Mesenchymal stem cell (in vitro differentiated cells and primary cell): ENCODE data around the gene CDKN2A.

ENCODE experiments used
- DNase-seq: peaks from one replicate; pipeline ENCODE4 v3.0.0-alpha.2; 2013
- H2AFZ ChIP-seq: one replicate; pipeline ENCODE4 v1.6.1; 2013; ENCODE audit warnings: low read depth, mild to moderate bottlenecking, control low read depth, inconsistent platforms, low read length, moderate library complexity
- H2AK5ac ChIP-seq: 2 replicates; pipeline ENCODE4 v1.6.1; 2013; ENCODE audit warnings: low read length, moderate library complexity, mild to moderate bottlenecking, inconsistent platforms; ENCODE audit not compliant: severe bottlenecking
- H2BK120ac ChIP-seq: one replicate; pipeline ENCODE4 v1.6.1; 2013; ENCODE audit warnings: low read depth, mild to moderate bottlenecking, inconsistent platforms, low read length, moderate library complexity
- H2BK12ac ChIP-seq, 2 experiments: one replicate each; pipeline ENCODE4 v1.6.1; 2013; ENCODE audit warnings: inconsistent platforms in 2 of 2, low read length in 2 of 2, mild to moderate bottlenecking in 2 of 2, moderate library complexity in 2 of 2, control low read depth in 1 of 2
- H2BK15ac ChIP-seq: one replicate; pipeline ENCODE4 v1.6.1; 2013; ENCODE audit warnings: mild to moderate bottlenecking, low read depth, inconsistent platforms; ENCODE audit not compliant: poor library complexity, severe bottlenecking
- H2BK5ac ChIP-seq: 2 replicates; pipeline ENCODE4 v1.6.1; 2013; ENCODE audit warnings: low read depth, mild to moderate bottlenecking, low read length, control low read depth, inconsistent platforms; ENCODE audit not compliant: poor library complexity, severe bottlenecking
- H3K14ac ChIP-seq, 2 experiments: one replicate each; pipeline ENCODE4 v1.6.1; 2013; ENCODE audit warnings: inconsistent platforms in 2 of 2, low read length in 2 of 2, control low read depth in 1 of 2, mild to moderate bottlenecking in 1 of 2, moderate library complexity in 1 of 2
- H3K18ac ChIP-seq, 2 experiments: one replicate each; pipeline ENCODE4 v1.6.1; 2013; ENCODE audit warnings: inconsistent platforms in 2 of 2, low read length in 2 of 2, control low read depth in 1 of 2, low read depth in 1 of 2, mild to moderate bottlenecking in 1 of 2
- H3K23ac ChIP-seq, 2 experiments: one replicate each; pipeline ENCODE4 v1.6.1; 2013; ENCODE audit warnings: inconsistent platforms in 2 of 2, low read length in 2 of 2, mild to moderate bottlenecking in 2 of 2, moderate library complexity in 2 of 2, control low read depth in 1 of 2
- H3K27ac ChIP-seq: 2 replicates; pipeline ENCODE4 v1.5.1; 2013; ENCODE audit warnings: mild to moderate bottlenecking, moderate library complexity, low read length, control low read depth, inconsistent platforms; ENCODE audit not compliant: poor library complexity, severe bottlenecking
- H3K27me3 ChIP-seq, 2 experiments: 2 replicates each; pipeline versions ENCODE4 v1.6.1 to v1.7.0; 2013; ENCODE audit warnings: low read length in 2 of 2, mild to moderate bottlenecking in 2 of 2, moderate library complexity in 2 of 2, control low read depth in 1 of 2, inconsistent platforms in 1 of 2; ENCODE audit not compliant: control insufficient read depth in 1 of 2, insufficient read depth in 1 of 2
- H3K36me3 ChIP-seq, 2 experiments: 2 replicates each; pipeline versions ENCODE4 v1.6.1 to v1.7.0; 2013; ENCODE audit warnings: low read length in 2 of 2, control low read depth in 1 of 2, inconsistent platforms in 1 of 2, low read depth in 1 of 2, mild to moderate bottlenecking in 1 of 2; ENCODE audit not compliant: insufficient read depth in 2 of 2, control insufficient read depth in 1 of 2
- H3K4ac ChIP-seq, 2 experiments: one replicate each; pipeline ENCODE4 v1.6.1; 2013; ENCODE audit warnings: inconsistent platforms in 2 of 2, low read length in 2 of 2, mild to moderate bottlenecking in 2 of 2, moderate library complexity in 2 of 2, control low read depth in 1 of 2, low read depth in 1 of 2
- H3K4me1 ChIP-seq: 2 replicates; pipeline ENCODE4 v1.6.1; 2013; ENCODE audit warnings: low read depth, low read length, control low read depth; ENCODE audit not compliant: control insufficient read depth, insufficient read depth
- H3K4me2 ChIP-seq: 2 replicates; pipeline ENCODE4 v1.6.1; 2013; ENCODE audit warnings: low read length, mild to moderate bottlenecking, inconsistent platforms; ENCODE audit not compliant: poor library complexity, severe bottlenecking
- H3K4me3 ChIP-seq, 2 experiments: 2 replicates each; pipeline versions ENCODE4 v1.5.1 to v1.7.0; 2013; ENCODE audit warnings: low read length in 2 of 2, mild to moderate bottlenecking in 2 of 2, control low read depth in 1 of 2, low read depth in 1 of 2; ENCODE audit not compliant: insufficient read depth in 1 of 2
- H3K79me1 ChIP-seq: replicated peaks from 2 replicates; pipeline ENCODE4 v1.6.1; 2013; ENCODE audit warnings: mild to moderate bottlenecking, control low read depth, low read length, inconsistent platforms; ENCODE audit not compliant: poor library complexity, severe bottlenecking
- H3K9ac ChIP-seq: 2 replicates; pipeline ENCODE4 v1.7.0; 2013; ENCODE audit warnings: mild to moderate bottlenecking, low read length, moderate library complexity
- H3K9me3 ChIP-seq: 2 replicates; pipeline ENCODE4 v1.7.0; 2013; ENCODE audit warnings: mild to moderate bottlenecking, low read length; ENCODE audit not compliant: control insufficient read depth
- H4K8ac ChIP-seq: one replicate; pipeline ENCODE4 v1.6.1; 2013; ENCODE audit warnings: inconsistent platforms, mild to moderate bottlenecking, low read length, moderate library complexity
- H4K91ac ChIP-seq: one replicate; pipeline ENCODE4 v1.6.1; 2013; ENCODE audit warnings: mild to moderate bottlenecking, low read length, inconsistent platforms
- WGBS: methylation state at CpG from one replicate; pipeline ENCODE4 v1.1.7; 2013; ENCODE audit warnings: mixed read lengths; 5-methylcytosine and 5-hydroxymethylcytosine counted together

CDKN2A gene

DNA sequence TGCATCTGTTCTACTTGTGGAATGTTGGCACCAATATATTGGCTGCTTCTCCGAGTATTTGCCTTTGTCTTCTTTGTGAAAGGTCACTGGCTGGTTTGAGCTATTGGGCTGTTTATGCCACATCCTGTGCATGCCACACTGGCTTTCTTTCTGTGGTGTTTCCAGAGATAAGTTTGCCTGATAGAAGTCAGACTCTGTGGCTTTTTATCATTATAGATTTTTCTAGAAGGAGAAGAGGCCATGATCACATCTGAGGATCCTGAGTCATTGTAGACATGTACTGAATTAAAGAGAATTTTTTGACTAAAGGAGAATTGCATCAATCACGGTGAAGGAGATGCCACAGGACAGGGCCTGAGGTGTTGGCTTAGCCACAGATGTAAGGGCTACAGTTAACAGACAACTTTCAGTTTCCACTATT, 41.4 kb upstream of the CDKN2A start:
- 99% methylated on average over 2 of the region's 2 CpGs for WGBS

DNA sequence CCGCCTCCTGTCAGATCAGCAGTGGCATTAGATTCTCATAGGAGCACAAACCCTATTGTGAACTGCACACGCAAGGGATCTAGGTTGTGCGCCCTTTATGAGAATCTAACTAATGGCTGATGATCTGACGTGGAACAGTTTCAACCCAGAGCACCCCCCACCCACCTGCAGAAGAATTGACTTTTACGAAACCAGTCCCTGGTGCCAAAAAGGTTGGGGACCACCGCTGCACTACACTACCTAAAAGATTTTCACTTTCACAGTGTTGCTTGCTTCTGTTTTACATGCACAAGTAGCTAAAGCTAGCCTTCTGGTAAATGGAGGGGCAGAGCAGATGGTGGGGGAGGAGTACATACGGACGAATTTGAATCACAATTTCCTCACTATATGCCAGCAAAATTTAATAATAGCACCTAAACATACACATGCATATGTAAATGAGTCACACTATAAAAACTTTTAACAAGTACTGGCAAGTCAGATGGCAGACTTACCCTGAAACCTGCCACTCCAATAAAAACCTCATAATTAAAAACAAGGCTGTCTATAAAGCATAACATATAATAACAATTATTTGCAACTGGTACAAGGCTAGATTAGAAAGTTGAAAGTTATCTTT, 38.9 kb upstream of the CDKN2A start:
- H3K9ac ChIP-seq: no peak overlapping the region
- H3K9me3 ChIP-seq: no peaks in the 10 kb centered on the region
- no peak overlapping the region for H2BK120ac ChIP-seq
- peaks cover 0 to 10% of the 10 kb centered on the region in 2 experiments for H3K36me3 ChIP-seq
- H3K18ac ChIP-seq: no peak overlapping the region
- WGBS: 93% methylated on average over 7 of the region's 8 CpGs
- H3K23ac ChIP-seq: no peak overlapping the region
- H3K4ac ChIP-seq: peak overlapping the region in 1 of 2 experiments; percentile 41
- H3K27ac ChIP-seq: no peak overlapping the region
- no peak overlapping the region for H2BK12ac ChIP-seq
- no peaks in the 10 kb centered on the region for H3K79me1 ChIP-seq
- no peak for DNase-seq
- H2AK5ac ChIP-seq: no peak overlapping the region
- no peak overlapping the region for H2BK15ac ChIP-seq
- H3K27me3 ChIP-seq: no peaks in the 10 kb centered on the region
- H4K91ac ChIP-seq: no peak overlapping the region
- no peak overlapping the region for H3K14ac ChIP-seq
- H4K8ac ChIP-seq: no peak overlapping the region
- H2AFZ ChIP-seq: no peak overlapping the region
- H3K4me3 ChIP-seq: no peak overlapping the region
- H3K4me1 ChIP-seq: no peaks in the 10 kb centered on the region
- no peak overlapping the region for H2BK5ac ChIP-seq
- no peak overlapping the region for H3K4me2 ChIP-seq

More for the DNA sequence above, 41.4 kb upstream of the CDKN2A start:
- no peak overlapping the region for H3K4me3 ChIP-seq
- DNase-seq: no peak
- peak overlapping the region in 1 of 2 experiments; percentile 72 for H2BK12ac ChIP-seq
- H3K18ac ChIP-seq: peak overlapping the region in 1 of 2 experiments; percentile 62
- H3K4me2 ChIP-seq: no peak overlapping the region
- no peak overlapping the region for H4K91ac ChIP-seq
- no peak overlapping the region for H4K8ac ChIP-seq
- no peaks in the 10 kb centered on the region for H3K4me1 ChIP-seq
- H3K9me3 ChIP-seq: no peaks in the 10 kb centered on the region
- H3K36me3 ChIP-seq: peaks cover 0 to 10% of the 10 kb centered on the region in 2 experiments
- no peak overlapping the region for H2AK5ac ChIP-seq
- H2BK120ac ChIP-seq: no peak overlapping the region
- no peak overlapping the region for H2AFZ ChIP-seq
- peak overlapping the region in 1 of 2 experiments; percentile 40 for H3K4ac ChIP-seq
- H3K27me3 ChIP-seq: no peaks in the 10 kb centered on the region
- no peak overlapping the region for H3K23ac ChIP-seq
- H3K14ac ChIP-seq: no peak overlapping the region
- no peak overlapping the region for H2BK15ac ChIP-seq
- H2BK5ac ChIP-seq: no peak overlapping the region
- H3K79me1 ChIP-seq: no peaks in the 10 kb centered on the region
- no peak overlapping the region for H3K27ac ChIP-seq
- no peak overlapping the region for H3K9ac ChIP-seq

DNA sequence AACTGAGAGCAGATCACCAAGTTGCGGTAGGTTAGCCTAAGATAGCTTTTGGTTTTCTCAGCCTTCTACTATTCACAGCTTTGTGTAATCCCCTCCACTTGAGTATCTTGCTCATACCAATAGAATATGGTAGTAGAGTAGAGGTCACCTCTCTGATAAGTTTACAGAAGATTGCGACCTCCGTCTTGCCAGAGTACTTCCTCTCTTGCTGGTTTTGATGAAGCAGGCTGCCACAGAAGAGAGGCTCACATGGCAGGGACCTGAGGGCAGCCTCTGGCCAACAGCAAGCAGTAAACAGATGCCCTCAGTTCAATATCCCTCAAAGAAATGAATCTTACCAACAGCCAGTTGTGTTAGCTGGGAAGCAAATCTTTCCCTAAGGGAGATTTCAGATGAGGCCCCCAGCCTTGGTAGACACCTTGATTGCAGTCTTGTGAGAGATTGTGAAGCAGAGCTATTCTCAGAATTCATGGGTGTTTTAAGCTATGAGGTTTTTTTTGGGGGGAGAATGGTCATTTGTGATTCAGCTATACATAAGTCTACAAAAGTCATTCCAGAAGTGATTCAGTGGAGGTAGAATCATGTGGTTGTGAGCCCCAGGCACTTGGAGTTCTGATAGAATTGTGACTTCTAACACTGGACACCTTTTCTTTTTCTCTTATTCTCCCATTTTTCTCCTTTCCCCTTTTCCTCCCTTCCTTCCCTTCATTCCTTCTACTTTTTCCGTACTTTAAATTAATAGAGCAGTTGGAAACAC, 37.6 kb upstream of the CDKN2A start:
- Histone ChIP-seq H3K36me3 (peaks cover 0 to 10% of the 10 kb centered on the region in 2 experiments), H2BK12ac (no peak overlapping the region), H3K23ac (no peak overlapping the region), H3K79me1 (peaks cover under 1% of the 10 kb centered on the region), H3K18ac (no peak overlapping the region), H3K9ac (no peak overlapping the region), H4K91ac (no peak overlapping the region), H3K4me1 (no peaks in the 10 kb centered on the region), H3K14ac (no peak overlapping the region), H3K4me2 (no peak overlapping the region), H3K9me3 (no peaks in the 10 kb centered on the region), H3K27ac (no peak overlapping the region), H2AK5ac (no peak overlapping the region), H2BK120ac (no peak overlapping the region), H3K4ac (no peak overlapping the region), H3K27me3 (no peaks in the 10 kb centered on the region), H2BK5ac (no peak overlapping the region), H2AFZ (no peak overlapping the region), H3K4me3 (no peak overlapping the region), H2BK15ac (no peak overlapping the region), H4K8ac (no peak overlapping the region)
- no peak for DNase-seq
- WGBS: 92% methylated on average over 3 of the region's 4 CpGs

DNA sequence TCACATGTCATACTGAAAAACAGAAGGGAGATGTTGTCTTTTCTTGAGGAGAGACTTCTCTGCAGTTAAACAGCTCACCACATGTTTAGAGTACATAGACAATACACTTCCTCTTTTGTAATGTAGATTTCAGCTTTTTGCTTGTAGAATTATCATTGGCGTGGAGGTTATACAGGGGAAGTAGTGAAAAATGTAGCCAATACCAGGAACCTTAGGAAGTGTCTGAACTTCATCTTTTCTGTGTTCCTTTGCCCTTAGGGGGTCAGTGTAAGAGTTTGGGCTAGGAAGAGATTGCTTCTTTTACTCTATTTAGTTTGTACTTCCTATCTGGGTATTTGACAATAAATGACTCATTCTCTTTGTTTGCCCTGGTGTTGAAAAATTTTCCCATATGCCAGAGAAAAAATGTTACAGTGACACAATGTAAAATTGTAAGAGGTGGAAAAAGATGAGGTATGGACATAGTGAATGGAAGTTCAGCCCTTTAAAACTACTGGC, 36.0 kb upstream of the CDKN2A start:
- no peak overlapping the region for H3K18ac ChIP-seq

More for the DNA sequence above, 36.0 kb upstream of the CDKN2A start:
- Histone ChIP-seq H2BK12ac (no peak overlapping the region), H3K4ac (no peak overlapping the region), H3K4me3 (no peak overlapping the region), H3K27me3 (no peaks in the 10 kb centered on the region), H3K27ac (peak overlapping the region; percentile 19), H2BK5ac (no peak overlapping the region), H3K9ac (peak overlapping the region; percentile 65), H3K4me1 (no peaks in the 10 kb centered on the region), H3K23ac (no peak overlapping the region), H4K8ac (no peak overlapping the region), H3K4me2 (no peak overlapping the region), H3K9me3 (no peaks in the 10 kb centered on the region), H2BK15ac (no peak overlapping the region), H3K14ac (no peak overlapping the region), H3K36me3 (peaks cover 2 to 10% of the 10 kb centered on the region in 2 experiments), H2BK120ac (no peak overlapping the region), H2AK5ac (no peak overlapping the region), H4K91ac (no peak overlapping the region), H2AFZ (no peak overlapping the region), H3K79me1 (peaks cover 16% of the 10 kb centered on the region)
- 13% methylated on average over 1 of the region's 1 CpG for WGBS
- peak; percentile 88 for DNase-seq
